GM18951 (cell line): Measurements from ENCODE around the gene NOTCH3.

ENCODE experiments used
- POLR2A ChIP-seq: IDR thresholded peaks from 4 replicates; pipeline ENCODE4 v1.6.1; 2011; ENCODE audit warnings: mild to moderate bottlenecking; ENCODE audit not compliant: insufficient read length, insufficient read depth; ENCODE audit errors: extremely low read depth
- in situ Hi-C: fragments of 300-500 bp; cut with MboI; formaldehyde crosslinking; loops from one replicate; pipeline ENCODE4 v1.12.0; 2022; ENCODE audit warnings: low sequenced_read_pairs, mixed read lengths, inconsistent platforms; ENCODE audit not compliant: unreplicated experiment

The NOTCH3 gene

GRCh38 chr19:15200553-15201364 lies at the start of gene NOTCH3:
TSS of gene NOTCH3 (minus strand) at chr19:15200995. CDS start at chr19:15200905, 90 bp downstream.
- TF ChIP-seq POLR2A = no peak
- in situ Hi-C loops = no loop called here

- in situ Hi-C loops = no loop called here
- no peak for TF ChIP-seq POLR2A
These were observed 49.8 kb upstream of the NOTCH3 start for GRCh38 chr19:15250640-15250993.

DNA sequence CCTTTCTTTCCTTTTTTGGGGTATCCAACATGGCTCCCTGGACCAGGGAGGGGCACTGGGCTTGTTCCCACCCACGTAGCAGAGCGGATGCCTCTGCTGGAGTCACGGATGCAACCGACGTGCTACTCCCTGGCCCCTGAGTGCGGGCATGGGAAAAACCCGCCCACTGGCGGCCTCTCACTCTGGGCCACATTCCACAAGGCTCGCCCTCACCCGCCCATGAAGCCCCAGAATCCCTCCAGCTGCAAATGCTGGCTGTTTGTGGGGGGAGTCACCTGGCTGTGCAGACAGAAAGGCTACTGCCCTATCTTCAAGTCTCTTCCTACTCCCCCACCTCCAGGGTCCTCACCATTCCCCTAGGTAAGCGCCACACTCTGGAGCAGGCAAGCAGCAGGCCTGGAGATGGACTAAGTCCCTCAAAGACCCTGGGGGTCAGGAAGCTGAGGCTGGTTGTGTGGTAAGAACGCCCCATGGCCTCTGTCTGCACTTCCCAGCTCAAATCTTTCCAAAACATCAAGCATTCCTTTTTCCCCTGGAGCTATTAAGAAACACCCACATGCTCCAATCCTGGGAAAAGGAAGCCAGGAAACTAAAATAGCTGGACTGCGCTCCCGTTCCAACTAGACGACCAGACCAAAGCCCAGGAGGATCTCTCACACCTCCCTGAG lies 49.3 kb upstream of the NOTCH3 start:
- in situ Hi-C loops = no loop called here
- no peak for TF ChIP-seq POLR2A

DNA sequence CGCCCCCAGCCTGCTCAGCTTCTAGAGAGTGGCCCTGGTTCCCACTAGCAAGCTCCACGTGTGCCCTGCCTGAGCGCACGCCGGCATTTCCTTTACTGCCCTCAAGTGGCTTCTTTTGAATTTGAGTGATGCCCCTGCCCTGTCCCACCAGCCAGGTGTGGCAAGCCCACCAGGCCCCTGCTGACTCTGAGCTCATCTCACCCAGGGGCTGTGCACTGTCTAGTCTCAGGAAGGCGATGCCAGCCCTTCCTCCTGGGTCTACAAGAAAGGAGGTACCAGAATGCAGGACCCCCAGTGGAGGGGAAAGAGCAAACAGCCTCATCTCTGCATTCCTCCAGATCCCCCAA lies 48.7 kb upstream of the NOTCH3 start:
- in situ Hi-C loops = no loop called here

DNA sequence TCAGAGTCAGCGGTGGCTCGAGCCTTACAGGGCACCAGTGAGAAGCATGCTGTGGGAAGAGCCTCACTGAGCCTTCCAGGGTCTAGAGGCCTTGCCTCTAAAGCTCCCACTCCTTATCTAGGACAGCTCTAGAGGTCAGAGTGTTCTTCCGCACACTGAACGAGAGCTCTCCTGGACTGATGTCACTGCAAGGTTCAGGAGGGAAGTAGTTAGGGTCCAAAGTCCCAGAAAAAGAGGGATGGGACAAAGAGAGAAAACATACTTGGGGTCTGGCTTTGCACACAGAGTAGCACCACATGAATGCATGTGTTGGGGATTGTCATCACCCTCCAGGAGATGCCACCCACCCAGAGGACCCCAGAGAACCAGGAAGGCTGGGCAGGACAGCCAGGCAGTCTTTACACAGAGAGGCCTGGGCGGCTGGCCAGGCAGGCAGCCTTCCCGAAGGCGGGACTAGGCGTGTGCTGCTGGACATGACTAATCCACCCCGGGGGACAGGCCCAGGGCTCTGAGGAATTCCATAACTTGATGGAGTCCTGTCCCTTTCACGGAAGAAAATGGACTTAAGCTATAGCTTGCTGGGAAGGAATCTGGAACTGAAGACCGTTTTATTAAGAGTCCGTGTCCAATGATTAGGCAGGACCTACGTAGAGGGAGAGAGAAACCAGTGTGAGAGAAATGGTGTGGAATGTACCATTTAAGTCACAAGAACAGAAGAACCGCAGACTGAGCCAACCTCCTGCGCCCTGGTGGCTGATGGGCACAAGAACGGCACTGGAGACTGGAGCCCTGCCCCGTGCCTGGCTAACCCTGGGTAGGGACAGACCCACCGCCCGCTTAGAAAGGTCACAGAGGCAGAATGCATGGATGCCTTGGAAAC lies 48.1 kb upstream of the NOTCH3 start:
- in situ Hi-C loops = no loop called here
- peak; percentile 27 for TF ChIP-seq POLR2A

More for the DNA sequence above, 48.7 kb upstream of the NOTCH3 start:
- no peak for TF ChIP-seq POLR2A

DNA sequence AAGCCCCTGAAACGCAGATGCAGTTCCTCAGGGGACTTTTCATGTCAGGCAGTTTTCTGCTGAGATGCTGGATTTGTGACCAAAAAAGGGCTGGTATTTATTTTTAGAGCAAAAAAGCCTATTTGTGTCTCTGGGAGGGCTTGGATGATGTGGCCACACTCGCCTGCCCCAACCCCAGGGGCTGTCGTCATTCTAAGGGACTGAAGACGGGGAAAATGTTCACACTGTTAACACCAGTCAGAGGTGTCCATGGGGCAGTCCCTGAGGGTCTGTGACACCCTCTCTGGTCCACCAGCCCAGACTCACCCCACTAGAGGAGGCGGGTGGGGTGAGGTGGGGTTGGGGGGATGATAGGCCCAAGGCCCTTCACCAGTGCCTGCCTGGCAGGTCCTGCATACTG lies 47.3 kb upstream of the NOTCH3 start:
- TF ChIP-seq POLR2A = no peak
- in situ Hi-C loops = no loop called here

- TF ChIP-seq POLR2A = no peak
- in situ Hi-C loops = no loop called here
These were observed 46.6 kb upstream of the NOTCH3 start for GRCh38 chr19:15247107-15248014.

- in situ Hi-C loops = no loop called here
- no peak for TF ChIP-seq POLR2A
These were observed 45.3 kb upstream of the NOTCH3 start for GRCh38 chr19:15246198-15246481.

DNA sequence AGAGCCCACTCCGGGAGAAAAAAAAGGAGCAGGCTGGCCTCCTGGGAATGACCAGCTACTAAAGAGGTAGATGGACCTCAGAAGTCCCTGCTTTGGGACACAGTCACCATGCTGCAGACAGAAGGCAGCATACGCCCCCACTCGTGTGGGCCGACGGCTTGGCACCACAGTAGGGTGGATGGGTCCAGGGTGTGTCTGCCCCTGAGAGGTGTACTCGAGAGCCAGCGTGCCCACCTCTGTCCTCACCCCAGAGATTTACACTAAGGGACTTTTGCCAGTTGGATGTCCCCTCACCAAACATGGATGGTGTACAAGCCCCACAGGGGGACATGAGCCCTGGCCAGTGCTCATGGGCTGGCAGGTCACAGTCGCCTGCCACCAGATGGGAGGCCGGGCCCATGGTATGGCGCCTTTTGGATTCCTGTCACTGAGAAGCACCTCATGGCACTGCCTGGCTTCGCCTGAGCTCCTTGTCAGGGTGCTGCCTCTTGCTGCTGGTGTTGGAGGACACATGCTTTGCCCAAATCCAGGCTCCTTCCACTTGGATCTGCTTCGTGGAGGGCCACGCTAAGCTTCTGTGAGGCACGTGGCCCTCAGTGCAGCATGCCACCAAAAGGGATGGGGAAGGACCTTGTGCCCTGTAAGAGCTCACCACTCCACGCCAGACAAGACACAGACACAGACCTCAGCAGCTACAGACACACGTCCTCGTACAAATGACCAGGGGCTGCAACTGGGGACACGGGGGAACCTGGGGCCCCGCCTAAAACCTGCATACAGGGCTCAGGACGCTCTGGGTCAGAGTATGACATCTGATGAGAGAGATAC lies 44.8 kb upstream of the NOTCH3 start:
- TF ChIP-seq POLR2A = no peak
- in situ Hi-C loops = no loop called here

DNA sequence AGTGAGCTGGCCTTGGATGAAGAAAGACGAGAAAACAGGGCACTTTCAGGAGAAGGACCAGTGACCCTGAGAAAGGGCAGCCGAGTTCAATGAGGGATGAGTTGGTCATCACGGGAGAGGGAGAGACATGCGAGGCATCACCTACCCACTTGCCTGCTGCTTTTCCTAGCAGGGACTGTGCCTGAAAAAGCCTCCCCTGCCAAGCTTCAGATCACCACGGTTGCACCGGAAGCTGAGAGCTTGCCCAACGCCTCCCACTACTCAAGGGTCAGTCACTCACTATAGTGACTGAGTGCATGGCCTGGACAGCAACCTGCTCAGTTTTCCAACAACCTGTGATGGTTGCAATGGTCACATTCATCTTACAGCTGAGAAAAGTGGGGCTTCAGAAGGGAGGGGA lies 44.0 kb upstream of the NOTCH3 start:
- in situ Hi-C loops = no loop called here
- no peak for TF ChIP-seq POLR2A

- no peak for TF ChIP-seq POLR2A
- in situ Hi-C loops = no loop called here
These were observed 43.5 kb upstream of the NOTCH3 start for GRCh38 chr19:15244106-15244803.
